Parathyroid adenoma (tissue), 2 donors: ENCODE results near the gene COL20A1.

Source experiments
- H2AFZ ChIP-seq: fragments of 300-600 bp; sonication (generic); one replicate; pipeline ENCODE4 v1.7.0; 2017; ENCODE audit warnings: antibody characterized with exemption, mild to moderate bottlenecking
- H3K27ac ChIP-seq: fragments of 300-600 bp; sonication (generic); one replicate; pipeline ENCODE4 v1.7.0; 2017
- H3K27me3 ChIP-seq: fragments of 300-600 bp; sonication (generic); one replicate; pipeline ENCODE4 v1.7.0; 2017; ENCODE audit warnings: low read length; ENCODE audit not compliant: control insufficient read depth, insufficient read depth
- H3K36me3 ChIP-seq: fragments of 300-600 bp; sonication (generic); one replicate; pipeline ENCODE4 v1.7.0; 2017; ENCODE audit warnings: low read length; ENCODE audit not compliant: control insufficient read depth, insufficient read depth
- H3K4me1 ChIP-seq: fragments of 300-600 bp; sonication (generic); one replicate; pipeline ENCODE4 v1.7.0; 2017; ENCODE audit warnings: control low read depth
- H3K4me2 ChIP-seq: fragments of 300-600 bp; sonication (generic); one replicate; pipeline ENCODE4 v1.7.0; 2017; ENCODE audit warnings: low read length
- H3K4me3 ChIP-seq: fragments of 300-600 bp; sonication (generic); one replicate; pipeline ENCODE4 v1.7.0; 2017; ENCODE audit warnings: low read depth, low read length
- H3K79me2 ChIP-seq: fragments of 300-600 bp; sonication (generic); one replicate; pipeline ENCODE4 v1.7.0; 2017; ENCODE audit warnings: control low read depth
- H3K9ac ChIP-seq: fragments of 300-600 bp; sonication (generic); one replicate; pipeline ENCODE4 v1.7.0; 2017; ENCODE audit warnings: mild to moderate bottlenecking
- H3K9me3 ChIP-seq: fragments of 300-600 bp; sonication (generic); one replicate; pipeline ENCODE4 v1.7.0; 2017; ENCODE audit warnings: low read length; ENCODE audit not compliant: control insufficient read depth
- TF ChIP-seq, protein P1 (sequence below): fragments of 300-600 bp; sonication (generic); IDR thresholded peaks from one replicate; pipeline ENCODE4 v1.7.0; 2017; ENCODE audit warnings: antibody characterized with exemption, mild to moderate bottlenecking
- donor health status: primary hyperparathyroidism.

COL20A1 gene

DNA sequence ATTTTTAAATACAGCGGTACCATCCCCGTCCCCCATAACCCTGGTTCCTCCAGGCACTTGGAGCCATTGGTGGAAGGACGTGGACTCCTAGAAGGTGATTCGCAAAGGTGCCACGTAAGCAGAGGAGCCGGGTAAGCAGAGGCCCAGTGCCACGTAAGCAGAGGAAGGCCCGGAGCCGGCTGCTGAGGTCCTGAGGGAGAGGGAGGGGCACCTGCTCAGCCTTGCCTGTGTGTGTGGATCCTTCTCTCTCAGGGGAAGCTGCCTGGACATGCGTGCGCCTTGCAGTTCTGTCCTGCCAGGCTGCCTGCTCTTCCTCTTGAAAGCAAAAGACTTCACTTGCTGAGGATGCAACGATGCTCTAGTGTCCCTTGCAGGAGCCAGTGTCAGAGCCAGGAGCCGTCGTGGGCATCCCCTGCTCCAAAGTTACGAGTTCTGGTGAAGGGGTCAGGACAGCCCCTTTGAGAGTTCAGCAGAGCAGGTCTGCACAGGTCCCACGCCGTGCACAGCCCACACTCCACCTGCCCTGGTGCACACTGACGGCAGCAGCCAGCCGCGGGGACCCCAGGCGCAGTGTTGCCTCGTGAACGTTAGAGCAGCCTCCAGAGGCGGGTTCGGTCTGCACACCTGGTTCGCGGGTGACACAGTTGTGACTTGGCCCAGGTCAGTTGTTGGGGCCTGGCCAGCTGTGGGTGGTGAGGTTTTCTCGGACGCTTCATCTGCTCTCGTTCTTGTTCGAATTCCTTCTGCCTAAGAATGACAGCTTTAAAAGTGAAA, 36.9 kb upstream of the COL20A1 start:
- Histone ChIP-seq H3K9me3 (no peaks in the 10 kb centered on the region), H3K4me3 (no peak overlapping the region), H3K4me1 (no peaks in the 10 kb centered on the region), H3K9ac (no peak overlapping the region), H3K27ac (no peak overlapping the region), H3K36me3 (no peaks in the 10 kb centered on the region), H3K27me3 (peaks cover 3% of the 10 kb centered on the region), H2AFZ (no peak overlapping the region), H3K79me2 (no peaks in the 10 kb centered on the region), H3K4me2 (no peak overlapping the region)
- TF ChIP-seq, protein P1, sequence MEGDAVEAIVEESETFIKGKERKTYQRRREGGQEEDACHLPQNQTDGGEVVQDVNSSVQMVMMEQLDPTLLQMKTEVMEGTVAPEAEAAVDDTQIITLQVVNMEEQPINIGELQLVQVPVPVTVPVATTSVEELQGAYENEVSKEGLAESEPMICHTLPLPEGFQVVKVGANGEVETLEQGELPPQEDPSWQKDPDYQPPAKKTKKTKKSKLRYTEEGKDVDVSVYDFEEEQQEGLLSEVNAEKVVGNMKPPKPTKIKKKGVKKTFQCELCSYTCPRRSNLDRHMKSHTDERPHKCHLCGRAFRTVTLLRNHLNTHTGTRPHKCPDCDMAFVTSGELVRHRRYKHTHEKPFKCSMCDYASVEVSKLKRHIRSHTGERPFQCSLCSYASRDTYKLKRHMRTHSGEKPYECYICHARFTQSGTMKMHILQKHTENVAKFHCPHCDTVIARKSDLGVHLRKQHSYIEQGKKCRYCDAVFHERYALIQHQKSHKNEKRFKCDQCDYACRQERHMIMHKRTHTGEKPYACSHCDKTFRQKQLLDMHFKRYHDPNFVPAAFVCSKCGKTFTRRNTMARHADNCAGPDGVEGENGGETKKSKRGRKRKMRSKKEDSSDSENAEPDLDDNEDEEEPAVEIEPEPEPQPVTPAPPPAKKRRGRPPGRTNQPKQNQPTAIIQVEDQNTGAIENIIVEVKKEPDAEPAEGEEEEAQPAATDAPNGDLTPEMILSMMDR, result no peak

DNA sequence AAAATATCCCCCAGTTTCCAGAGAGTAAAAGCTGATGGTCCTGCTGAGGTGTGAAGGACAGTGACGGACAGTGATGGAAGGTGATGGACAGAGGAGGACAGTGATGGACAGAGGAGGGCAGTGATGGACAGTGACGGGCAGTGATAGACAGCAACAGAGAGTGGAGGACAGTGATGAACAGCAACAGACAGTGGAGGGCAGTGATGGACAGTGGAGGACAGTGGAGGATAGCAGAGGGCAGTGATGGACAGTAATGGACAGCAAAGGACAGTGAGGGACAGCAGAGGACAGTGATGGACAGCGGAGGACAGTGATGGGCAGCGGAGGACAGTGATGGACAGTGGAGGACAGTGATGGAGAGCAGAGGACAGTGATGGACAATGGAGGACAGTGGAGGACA, 36.0 kb upstream of the COL20A1 start:
- peaks cover 3% of the 10 kb centered on the region for H3K27me3 ChIP-seq
- no peaks in the 10 kb centered on the region for H3K4me1 ChIP-seq
- no peaks in the 10 kb centered on the region for H3K36me3 ChIP-seq
- H2AFZ ChIP-seq, result no peak overlapping the region
- H3K9ac ChIP-seq, result no peak overlapping the region
- TF ChIP-seq, protein P1, result no peak
- H3K4me3 ChIP-seq, result no peak overlapping the region
- H3K9me3 ChIP-seq, result no peaks in the 10 kb centered on the region
- H3K4me2 ChIP-seq, result no peak overlapping the region
- no peak overlapping the region for H3K27ac ChIP-seq
- H3K79me2 ChIP-seq, result no peaks in the 10 kb centered on the region

DNA sequence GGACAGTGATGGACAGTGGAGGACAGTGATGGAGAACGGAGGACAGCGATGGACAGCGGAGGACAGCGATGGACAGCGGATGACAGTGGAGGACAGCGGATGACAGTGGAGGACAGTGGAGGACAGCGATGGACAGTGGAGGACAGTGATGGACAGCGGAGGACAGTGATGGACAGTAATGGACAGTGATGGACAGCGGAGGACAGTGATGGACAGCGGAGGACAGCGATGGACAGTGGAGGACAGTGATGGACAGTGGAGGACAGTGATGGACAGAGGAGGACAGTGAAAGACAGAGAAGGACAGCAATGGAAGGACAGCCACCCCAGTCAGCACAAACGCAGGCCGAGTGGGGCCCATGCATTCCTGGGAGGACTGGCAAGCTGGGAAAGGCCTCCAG, 35.4 kb upstream of the COL20A1 start:
- peaks cover 3% of the 10 kb centered on the region for H3K27me3 ChIP-seq
- H3K4me2 ChIP-seq, result no peak overlapping the region
- H3K36me3 ChIP-seq, result no peaks in the 10 kb centered on the region
- H3K9me3 ChIP-seq, result no peaks in the 10 kb centered on the region
- no peak overlapping the region for H2AFZ ChIP-seq
- no peak overlapping the region for H3K4me3 ChIP-seq
- TF ChIP-seq, protein P1, result no peak
- no peaks in the 10 kb centered on the region for H3K4me1 ChIP-seq
- no peaks in the 10 kb centered on the region for H3K79me2 ChIP-seq
- no peak overlapping the region for H3K27ac ChIP-seq
- H3K9ac ChIP-seq, result no peak overlapping the region

DNA sequence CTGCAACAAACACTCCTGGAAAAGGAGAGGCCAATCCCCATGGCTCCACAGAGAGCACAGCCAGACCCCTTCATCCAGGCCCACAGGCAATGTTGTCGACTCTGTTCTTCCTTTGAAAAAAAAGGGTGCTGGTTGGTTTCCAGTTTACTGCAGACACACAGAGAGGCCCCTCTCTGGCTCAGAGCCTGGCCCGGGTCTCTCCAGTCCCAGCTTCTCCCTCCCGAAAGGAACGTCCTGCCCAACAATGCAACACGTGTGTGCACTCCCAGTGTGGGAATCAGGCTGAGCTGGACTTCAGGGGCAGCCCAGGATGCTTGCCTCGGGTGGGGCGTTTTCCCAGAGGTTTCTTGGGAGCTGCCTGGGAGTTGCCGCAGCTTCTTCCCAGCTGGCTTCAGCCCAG, 34.2 kb upstream of the COL20A1 start:
- Histone ChIP-seq H3K4me2 (no peak overlapping the region), H3K27ac (no peak overlapping the region), H2AFZ (no peak overlapping the region), H3K9ac (no peak overlapping the region), H3K27me3 (peaks cover 3% of the 10 kb centered on the region), H3K4me3 (no peak overlapping the region), H3K36me3 (no peaks in the 10 kb centered on the region), H3K4me1 (no peaks in the 10 kb centered on the region), H3K9me3 (no peaks in the 10 kb centered on the region), H3K79me2 (no peaks in the 10 kb centered on the region)
- TF ChIP-seq, protein P1, result no peak
